ENCODE measurements around the gene SEMA3E. TPM values are rescaled to one million over a fixed set of nuclear protein-coding genes. Genes with fewer than 3 reads are reported as not detected.

Gene SEMA3E
- total and polyA plus RNA-seq, 10 of the 15 experiments (the other 5 are each of a cell fraction or from before 2014, with no cell fraction given), result 0.08 to 2.0 (median 0.82) TPM

DNA sequence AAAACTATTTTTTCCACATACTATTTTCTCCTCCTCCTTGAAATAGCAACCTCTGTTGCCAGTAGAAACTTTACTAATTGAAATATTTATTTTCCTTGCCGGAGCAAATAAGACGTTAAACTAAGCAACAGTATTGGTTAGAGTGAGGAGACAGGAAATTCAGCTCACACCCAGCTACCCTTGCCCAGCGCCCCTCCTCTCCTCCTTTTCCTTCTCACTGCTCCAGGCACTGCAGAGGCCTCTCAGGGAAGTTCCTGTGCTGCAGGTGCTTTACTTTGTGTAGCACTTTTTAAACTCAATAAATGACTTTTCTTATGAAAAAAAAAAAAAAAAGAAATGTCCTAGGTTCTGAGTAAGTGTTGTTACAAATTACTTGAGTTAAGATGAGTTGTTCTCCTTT lies 134.0 kb downstream of the SEMA3E start (continued):
- TF ChIP-seq, protein P1, sequence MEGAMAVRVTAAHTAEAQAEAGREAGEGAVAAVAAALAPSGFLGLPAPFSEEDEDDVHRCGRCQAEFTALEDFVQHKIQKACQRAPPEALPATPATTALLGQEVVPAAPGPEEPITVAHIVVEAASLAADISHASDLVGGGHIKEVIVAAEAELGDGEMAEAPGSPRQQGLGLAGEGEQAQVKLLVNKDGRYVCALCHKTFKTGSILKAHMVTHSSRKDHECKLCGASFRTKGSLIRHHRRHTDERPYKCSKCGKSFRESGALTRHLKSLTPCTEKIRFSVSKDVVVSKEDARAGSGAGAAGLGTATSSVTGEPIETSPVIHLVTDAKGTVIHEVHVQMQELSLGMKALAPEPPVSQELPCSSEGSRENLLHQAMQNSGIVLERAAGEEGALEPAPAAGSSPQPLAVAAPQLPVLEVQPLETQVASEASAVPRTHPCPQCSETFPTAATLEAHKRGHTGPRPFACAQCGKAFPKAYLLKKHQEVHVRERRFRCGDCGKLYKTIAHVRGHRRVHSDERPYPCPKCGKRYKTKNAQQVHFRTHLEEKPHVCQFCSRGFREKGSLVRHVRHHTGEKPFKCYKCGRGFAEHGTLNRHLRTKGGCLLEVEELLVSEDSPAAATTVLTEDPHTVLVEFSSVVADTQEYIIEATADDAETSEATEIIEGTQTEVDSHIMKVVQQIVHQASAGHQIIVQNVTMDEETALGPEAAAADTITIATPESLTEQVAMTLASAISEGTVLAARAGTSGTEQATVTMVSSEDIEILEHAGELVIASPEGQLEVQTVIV (IDR thresholded peaks at IDR 0.05; ENCODE audit: borderline replicate concordance, partially characterized antibody), result no peak
- no peak for TF ChIP-seq BHLHE40 (IDR thresholded peaks at IDR 0.05; ENCODE audit: borderline replicate concordance in 1 of 2, low read depth in 2 of 2, low read length in 1 of 2)
- TF ChIP-seq SMAD5 (IDR thresholded peaks at IDR 0.05; ENCODE audit: low read depth), result no peak
- TF ChIP-seq, protein P2, sequence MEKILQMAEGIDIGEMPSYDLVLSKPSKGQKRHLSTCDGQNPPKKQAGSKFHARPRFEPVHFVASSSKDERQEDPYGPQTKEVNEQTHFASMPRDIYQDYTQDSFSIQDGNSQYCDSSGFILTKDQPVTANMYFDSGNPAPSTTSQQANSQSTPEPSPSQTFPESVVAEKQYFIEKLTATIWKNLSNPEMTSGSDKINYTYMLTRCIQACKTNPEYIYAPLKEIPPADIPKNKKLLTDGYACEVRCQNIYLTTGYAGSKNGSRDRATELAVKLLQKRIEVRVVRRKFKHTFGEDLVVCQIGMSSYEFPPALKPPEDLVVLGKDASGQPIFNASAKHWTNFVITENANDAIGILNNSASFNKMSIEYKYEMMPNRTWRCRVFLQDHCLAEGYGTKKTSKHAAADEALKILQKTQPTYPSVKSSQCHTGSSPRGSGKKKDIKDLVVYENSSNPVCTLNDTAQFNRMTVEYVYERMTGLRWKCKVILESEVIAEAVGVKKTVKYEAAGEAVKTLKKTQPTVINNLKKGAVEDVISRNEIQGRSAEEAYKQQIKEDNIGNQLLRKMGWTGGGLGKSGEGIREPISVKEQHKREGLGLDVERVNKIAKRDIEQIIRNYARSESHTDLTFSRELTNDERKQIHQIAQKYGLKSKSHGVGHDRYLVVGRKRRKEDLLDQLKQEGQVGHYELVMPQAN (conservative IDR thresholded peaks at IDR 0.05), result no peak
- no peak for TF ChIP-seq MYC (IDR thresholded peaks at IDR 0.05; ENCODE audit: insufficient read depth, insufficient read length, insufficient replicate concordance, low read length, severe bottlenecking)

DNA sequence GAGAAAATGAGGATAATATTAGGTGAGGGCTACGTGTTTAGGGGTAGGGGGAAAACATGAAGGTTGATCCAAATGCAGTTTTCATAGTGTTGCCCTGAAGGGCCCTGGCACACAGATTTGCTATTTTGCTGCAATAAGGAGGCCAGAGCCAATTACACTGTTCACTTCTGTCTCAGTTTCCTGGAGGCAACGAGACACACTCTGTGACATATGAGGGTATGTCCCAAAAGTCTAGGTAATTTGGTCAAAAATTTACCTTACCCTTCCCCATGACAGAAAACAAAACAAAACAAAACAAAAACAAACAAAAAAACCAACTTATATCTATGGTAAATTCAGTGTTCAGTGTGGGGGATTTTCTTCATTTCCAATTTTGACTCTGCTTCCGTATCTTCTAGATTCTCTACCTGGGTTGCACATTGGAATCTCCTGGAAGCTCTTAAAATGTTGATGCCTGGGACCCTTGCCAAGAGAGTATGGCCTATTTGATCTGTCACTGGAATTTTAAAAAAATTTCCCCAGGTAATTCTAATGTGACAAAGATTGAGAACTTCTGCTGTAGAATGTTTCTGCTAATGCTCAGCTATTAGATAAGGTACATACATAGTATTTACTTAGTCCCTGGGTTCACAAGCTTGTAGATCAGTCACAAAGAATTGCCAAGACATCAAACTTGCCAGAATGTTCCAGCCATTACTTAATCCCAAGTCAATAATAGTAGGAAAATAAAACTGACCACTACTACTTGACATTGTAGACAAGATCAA lies 139.5 kb downstream of the SEMA3E start:
- H2AFZ ChIP-seq (ENCODE audit: control insufficient read depth, low read depth, low read length), result peak overlapping the region; percentile 23; the same call in 1 of the 2 replicates
- 2% methylated on average over 3 of the region's 3 CpGs for WGBS (ENCODE audit: insufficient coverage, insufficient replicate concordance, low lambda C conversion rate, missing lambda C conversion rate)
- H3K4me2 ChIP-seq (ENCODE audit: control insufficient read depth, insufficient read depth), result 0 out of 2 replicates have a peak overlapping the region, but pooled peaks have one; percentile 17
- ChIA-PET RAD21 (ENCODE audit: unreplicated experiment) (interaction anchor here (1.2 kb wide), 2 partner anchors 12 to 94 kb away, joined by 3 to 4 read pairs; no protein-coding TSS in a partner anchor), CTCF (no interaction called here), POLR2A (no interaction called here), SMC1A (ENCODE audit: uncharacterized antibody, unreplicated experiment) (interaction anchor here (0.6 to 2.4 kb wide), 3 partner anchors 18 to 126 kb away, joined by 3 to 11 read pairs (median 3); no protein-coding TSS in a partner anchor)
- no peak overlapping the region for H3K27ac ChIP-seq (ENCODE audit: control insufficient read depth, insufficient read depth)
- no peaks in the 10 kb centered on the region for H3K4me1 ChIP-seq (ENCODE audit: control insufficient read depth, insufficient read depth, low read length)
- H3K9me3 ChIP-seq (replicated peaks; ENCODE audit: control insufficient read depth, insufficient read depth, low read length), result no peaks in the 10 kb centered on the region
- no TSS peak for BruUV-seq (replicated peaks)
- H3K27me3 ChIP-seq (replicated peaks in 1 of 2; ENCODE audit: control insufficient read depth in 2 of 2, insufficient read depth in 2 of 2, low read length in 1 of 2), result no peaks in the 10 kb centered on the region
- ATAC-seq (peak; percentile 78), DNase-seq (ENCODE audit: low read depth, low spot score) (peak; percentile 4), FAIRE-seq (no peak)
- no peaks in the 10 kb centered on the region for H3K79me2 ChIP-seq (ENCODE audit: control insufficient read depth, insufficient read depth, low read length)
- no peak overlapping the region for H3K4me3 ChIP-seq
- no peaks in the 10 kb centered on the region for H4K20me1 ChIP-seq (ENCODE audit: control insufficient read depth, insufficient read depth)
- intact Hi-C loops (cut with micrococcal nuclease; ENCODE audit: unreplicated experiment), result no loop called here
- in situ Hi-C loops (cut with MboI), result no loop called here
- no peaks in the 10 kb centered on the region for H3K36me3 ChIP-seq (ENCODE audit: control insufficient read depth in 2 of 2, insufficient read depth in 2 of 2, low read length in 1 of 2)
- no peak overlapping the region for H3K9ac ChIP-seq (ENCODE audit: control insufficient read depth, insufficient read depth, low read length)
- no peak for TF ChIP-seq BACH1 (IDR thresholded peaks at IDR 0.05; ENCODE audit: borderline replicate concordance)
- TF ChIP-seq, protein P3, sequence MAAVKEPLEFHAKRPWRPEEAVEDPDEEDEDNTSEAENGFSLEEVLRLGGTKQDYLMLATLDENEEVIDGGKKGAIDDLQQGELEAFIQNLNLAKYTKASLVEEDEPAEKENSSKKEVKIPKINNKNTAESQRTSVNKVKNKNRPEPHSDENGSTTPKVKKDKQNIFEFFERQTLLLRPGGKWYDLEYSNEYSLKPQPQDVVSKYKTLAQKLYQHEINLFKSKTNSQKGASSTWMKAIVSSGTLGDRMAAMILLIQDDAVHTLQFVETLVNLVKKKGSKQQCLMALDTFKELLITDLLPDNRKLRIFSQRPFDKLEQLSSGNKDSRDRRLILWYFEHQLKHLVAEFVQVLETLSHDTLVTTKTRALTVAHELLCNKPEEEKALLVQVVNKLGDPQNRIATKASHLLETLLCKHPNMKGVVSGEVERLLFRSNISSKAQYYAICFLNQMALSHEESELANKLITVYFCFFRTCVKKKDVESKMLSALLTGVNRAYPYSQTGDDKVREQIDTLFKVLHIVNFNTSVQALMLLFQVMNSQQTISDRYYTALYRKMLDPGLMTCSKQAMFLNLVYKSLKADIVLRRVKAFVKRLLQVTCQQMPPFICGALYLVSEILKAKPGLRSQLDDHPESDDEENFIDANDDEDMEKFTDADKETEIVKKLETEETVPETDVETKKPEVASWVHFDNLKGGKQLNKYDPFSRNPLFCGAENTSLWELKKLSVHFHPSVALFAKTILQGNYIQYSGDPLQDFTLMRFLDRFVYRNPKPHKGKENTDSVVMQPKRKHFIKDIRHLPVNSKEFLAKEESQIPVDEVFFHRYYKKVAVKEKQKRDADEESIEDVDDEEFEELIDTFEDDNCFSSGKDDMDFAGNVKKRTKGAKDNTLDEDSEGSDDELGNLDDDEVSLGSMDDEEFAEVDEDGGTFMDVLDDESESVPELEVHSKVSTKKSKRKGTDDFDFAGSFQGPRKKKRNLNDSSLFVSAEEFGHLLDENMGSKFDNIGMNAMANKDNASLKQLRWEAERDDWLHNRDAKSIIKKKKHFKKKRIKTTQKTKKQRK (IDR thresholded peaks at IDR 0.05; ENCODE audit: low read depth, low read length), result no peak
- TF ChIP-seq SUZ12 (IDR thresholded peaks at IDR 0.05; ENCODE audit: unreplicated experiment), result no peak
- no peak for TF ChIP-seq KAT2A (conservative IDR thresholded peaks at IDR 0.05; ENCODE audit: control insufficient read depth, low read depth, low read length)
- TF ChIP-seq ETV6 (conservative IDR thresholded peaks at IDR 0.05 in 1 of 2, IDR thresholded peaks at IDR 0.05 in 1 of 2; ENCODE audit: borderline replicate concordance in 1 of 2, low read depth in 1 of 2), result peak in 1 of 2 experiments; percentile 25; a peak in 1 of 4 replicates

All from GM12878 (cell line).